ENCODE results near the gene KDELR1. TPM values are rescaled to one million over a fixed set of nuclear protein-coding genes. Genes with fewer than 3 reads are reported as not detected.

The KDELR1 gene
- total and polyA plus RNA-seq, 12 donors, result 55.1 to 96.0 (median 73.2) TPM

- peaks cover 25 to 68% (median 56%) of the 10 kb centered on the region in 7 donors for H3K27me3 ChIP-seq
- H3K36me3 ChIP-seq, result no peaks in the 10 kb centered on the region
- ATAC-seq, result no peak
- H3K4me1 ChIP-seq, result peaks cover 0 to 42% (median 18%) of the 10 kb centered on the region in 9 donors
- peak overlapping the region in 2 of 10 donors; percentile 50 to 68 for H3K27ac ChIP-seq
- 24 to 26% methylated on average over 22 of the region's 22 CpGs for WGBS, 2 donors
- peak overlapping the region in 9 of 10 donors; percentile 10 to 48 (median 41) for H3K4me3 ChIP-seq
- intact Hi-C loops (cut with DNase I), result no loop called here
- DNase-seq, result no peak
- TF ChIP-seq CTCF (IDR thresholded peaks at IDR 0.05), result no peak
- H3K9me3 ChIP-seq, result no peaks in the 10 kb centered on the region
Observed at GRCh38 chr19:48397263-48398101, 6.1 kb upstream of the KDELR1 start.

DNA sequence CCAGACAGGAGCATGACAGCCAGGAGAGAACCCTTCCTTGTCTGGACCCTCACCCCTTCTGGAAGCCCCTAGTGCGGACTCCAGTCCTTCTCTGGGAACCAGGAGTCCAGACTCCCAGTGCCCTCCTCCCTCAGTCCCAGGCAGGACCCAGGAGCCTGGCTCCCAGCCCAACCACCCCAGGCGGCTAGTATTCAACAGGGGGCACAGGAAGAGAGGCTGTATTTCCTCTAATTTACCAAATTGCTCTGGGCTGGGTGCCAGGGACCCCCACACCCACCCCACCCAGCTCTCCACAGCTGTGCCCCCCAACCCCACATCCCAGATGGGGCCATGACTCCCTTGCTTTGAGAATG lies 5.4 kb upstream of the KDELR1 start:
- Histone ChIP-seq H3K4me1 (peaks cover 0 to 42% (median 18%) of the 10 kb centered on the region in 9 donors), H3K36me3 (no peaks in the 10 kb centered on the region), H3K27me3 (peaks cover 25 to 70% (median 59%) of the 10 kb centered on the region in 7 donors), H3K4me3 (no peak overlapping the region), H3K9me3 (no peaks in the 10 kb centered on the region), H3K27ac (no peak overlapping the region)
- DNase-seq, result no peak
- no peak for ATAC-seq
- TF ChIP-seq CTCF (IDR thresholded peaks at IDR 0.05), result no peak
- 46 to 66% methylated on average over 2 of the region's 2 CpGs for WGBS, 2 donors
- intact Hi-C loops (cut with DNase I), result no loop called here

- intact Hi-C loops (cut with DNase I), result no loop called here
- no peak for ATAC-seq
- no peaks in the 10 kb centered on the region for H3K36me3 ChIP-seq
- no peaks in the 10 kb centered on the region for H3K9me3 ChIP-seq
- H3K27me3 ChIP-seq, result peaks cover 25 to 70% (median 59%) of the 10 kb centered on the region in 7 donors
- DNase-seq, result no peak
- 45 to 53% methylated on average over 24 of the region's 24 CpGs for WGBS, 2 donors
- no peak for TF ChIP-seq CTCF (IDR thresholded peaks at IDR 0.05)
- H3K27ac ChIP-seq, result no peak overlapping the region
- H3K4me3 ChIP-seq, result no peak overlapping the region
- peaks cover 0 to 42% (median 19%) of the 10 kb centered on the region in 9 donors for H3K4me1 ChIP-seq
Observed at GRCh38 chr19:48396016-48396823, 4.9 kb upstream of the KDELR1 start.

DNA sequence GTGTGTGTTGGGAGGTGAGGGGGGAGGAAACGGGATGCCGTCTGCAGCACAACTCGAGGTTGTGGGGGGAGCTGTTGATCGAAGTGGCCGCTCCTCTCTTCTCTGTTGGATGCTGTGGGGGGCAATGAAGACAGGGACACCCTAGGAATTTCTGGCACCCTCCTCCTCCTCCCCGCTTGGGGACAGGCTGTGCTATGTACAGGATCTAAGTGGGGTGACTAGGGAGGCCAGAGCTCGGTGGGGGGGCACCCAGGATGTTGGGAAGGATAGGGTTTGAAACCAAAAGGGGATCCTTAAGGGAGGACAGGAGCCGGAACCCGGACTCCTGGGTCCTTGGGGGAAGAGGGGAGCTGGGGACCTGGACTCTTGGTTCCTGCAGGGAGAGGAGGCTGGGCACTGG lies 4.1 kb upstream of the KDELR1 start:
- H3K27me3 ChIP-seq, result peaks cover 25 to 70% (median 59%) of the 10 kb centered on the region in 7 donors
- intact Hi-C loops (cut with DNase I), result no loop called here
- no peak overlapping the region for H3K27ac ChIP-seq
- no peaks in the 10 kb centered on the region for H3K36me3 ChIP-seq
- no peaks in the 10 kb centered on the region for H3K9me3 ChIP-seq
- no peak for TF ChIP-seq CTCF (IDR thresholded peaks at IDR 0.05)
- no peak for ATAC-seq
- peaks cover 0 to 40% (median 21%) of the 10 kb centered on the region in 9 donors for H3K4me1 ChIP-seq
- no peak overlapping the region for H3K4me3 ChIP-seq
- DNase-seq, result no peak
- 36 to 40% methylated on average over 9 of the region's 9 CpGs for WGBS, 2 donors
